Smooth muscle cell of the brain vasculature (primary cell): ENCODE measurements around the gene ZNF135.

ENCODE experiments used
- DNase-seq: peaks from one replicate; pipeline ENCODE4 v3.0.0-alpha.2; 2012; ENCODE audit warnings: low read depth, low spot score

The ZNF135 gene

DNA sequence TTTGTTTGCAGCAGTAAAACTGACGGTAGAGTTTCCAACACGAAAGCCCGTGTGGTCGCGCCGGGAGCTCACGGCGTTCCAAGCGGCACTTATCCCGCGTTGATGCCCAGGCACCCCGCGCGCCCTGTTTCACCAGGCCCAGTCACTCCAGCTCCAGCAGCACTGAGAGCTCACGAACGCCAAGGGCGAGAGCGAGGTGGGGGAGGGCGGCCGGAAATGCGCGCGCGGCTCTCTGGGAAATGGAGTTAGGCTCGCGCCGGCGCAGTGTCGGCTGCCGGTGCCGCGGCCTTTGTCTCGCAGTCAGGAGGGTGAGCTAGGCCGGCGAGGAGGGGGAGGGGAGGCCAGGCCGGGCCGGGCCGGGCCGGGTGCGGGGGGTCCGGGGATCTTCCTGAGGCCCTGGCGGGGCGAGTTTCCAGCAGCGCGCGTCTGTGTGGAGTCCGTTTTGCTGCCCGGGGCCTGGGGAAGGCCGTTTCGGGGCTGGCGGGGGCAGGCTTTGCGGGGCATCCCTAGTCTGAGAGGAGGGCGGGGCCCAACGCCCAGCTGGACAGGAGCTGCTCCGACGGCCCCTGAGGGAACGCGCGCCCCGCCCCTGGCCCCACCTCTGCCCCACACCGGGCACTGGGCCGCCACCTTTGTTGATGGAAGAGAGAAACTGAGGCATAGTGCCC lies at the start of gene ZNF135:
ZNF135 (plus strand) TSS at position 280 of the 668 bp plus-strand sequence. CDS start 721 bp downstream, outside the sequence.
- DNase-seq: peak; percentile 49

DNA sequence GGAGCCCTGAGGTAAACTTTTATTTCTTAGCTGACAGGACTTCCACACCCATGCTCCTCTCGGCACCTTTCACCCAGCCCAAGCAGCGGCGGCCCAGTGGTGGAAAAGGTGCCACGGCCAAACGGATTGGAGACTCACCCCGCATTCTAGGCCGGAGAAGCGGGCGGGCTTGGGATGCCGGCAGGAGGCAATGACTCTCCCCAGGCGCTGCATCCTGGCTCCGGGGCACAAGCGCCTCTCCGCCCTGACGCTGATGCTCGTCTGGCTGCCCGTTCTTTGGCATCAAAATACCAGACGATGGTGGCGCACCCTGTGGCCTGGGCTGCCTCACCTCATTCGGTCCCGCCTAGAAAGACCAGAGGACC lies 49.8 kb upstream of the ZNF135 start:
- DNase-seq: no peak

DNA sequence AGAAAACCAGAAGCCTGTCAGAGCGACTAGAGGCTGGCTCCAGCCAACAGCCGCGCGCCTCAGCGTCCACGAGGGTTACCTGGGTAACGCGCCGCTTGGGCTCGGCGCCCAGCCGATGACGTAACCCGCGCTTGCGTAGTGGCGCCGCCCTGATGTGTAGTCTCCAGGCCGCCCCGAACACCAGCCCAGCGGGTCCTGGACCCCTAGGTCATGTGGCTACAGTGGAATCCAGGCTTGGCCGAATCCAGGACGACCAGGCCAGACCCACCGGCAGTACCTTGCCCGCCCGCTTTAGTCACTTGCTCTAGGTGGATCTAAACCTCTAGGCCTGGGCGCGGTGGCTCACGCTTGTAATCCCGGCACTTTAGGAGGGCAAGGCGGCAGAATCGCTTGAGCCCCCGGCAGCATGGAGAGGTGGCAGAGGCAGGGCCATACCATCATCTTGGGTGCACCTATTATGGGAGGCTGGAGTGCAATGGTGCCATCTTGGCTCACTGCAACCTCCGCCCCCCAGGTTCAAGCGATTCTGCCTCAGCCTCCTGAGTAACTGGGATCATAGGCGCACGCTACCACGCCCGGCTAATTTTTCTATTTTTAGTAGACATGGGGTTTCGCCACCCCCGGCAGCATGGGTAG lies 49.3 kb upstream of the ZNF135 start:
- DNase-seq: peak; percentile 44

DNA sequence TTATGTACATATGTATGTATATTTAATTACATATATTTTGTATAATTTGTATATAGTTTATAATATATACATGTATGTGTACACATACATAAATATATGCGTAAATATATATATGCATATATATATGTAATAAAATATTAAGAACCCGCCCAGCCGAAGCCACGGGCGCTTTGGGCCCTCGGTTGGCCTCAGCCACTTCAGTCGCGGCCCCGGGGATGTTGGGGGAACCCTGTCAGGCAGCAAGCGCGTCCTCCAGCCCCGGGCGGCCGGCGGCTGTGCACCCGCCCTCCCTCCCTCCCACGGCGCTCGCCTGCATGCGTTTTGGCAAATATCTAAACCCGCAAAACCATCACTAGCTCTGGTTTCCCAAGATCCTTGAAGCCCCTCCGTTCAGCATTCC lies 48.6 kb upstream of the ZNF135 start:
- DNase-seq: no peak

DNA sequence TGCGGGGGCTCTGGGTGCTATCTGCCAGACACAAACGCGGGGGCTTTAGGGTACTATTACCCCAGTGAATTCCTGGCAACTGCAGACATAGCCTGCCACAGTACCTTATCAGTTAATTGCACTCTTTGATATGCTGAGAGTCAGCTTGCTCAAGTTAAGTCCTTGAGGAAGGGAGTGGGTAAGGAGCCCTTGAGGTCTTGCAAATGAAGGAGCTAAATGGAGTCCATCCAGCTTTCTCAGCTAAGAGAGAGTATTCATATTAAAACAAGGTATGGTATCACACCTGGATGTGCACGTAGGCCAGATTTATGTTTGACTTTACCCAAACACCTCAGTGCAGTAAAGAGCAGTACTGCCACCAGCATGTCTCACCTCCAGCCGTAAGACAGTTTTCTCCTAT lies 44.9 kb upstream of the ZNF135 start:
- no peak for DNase-seq

DNA sequence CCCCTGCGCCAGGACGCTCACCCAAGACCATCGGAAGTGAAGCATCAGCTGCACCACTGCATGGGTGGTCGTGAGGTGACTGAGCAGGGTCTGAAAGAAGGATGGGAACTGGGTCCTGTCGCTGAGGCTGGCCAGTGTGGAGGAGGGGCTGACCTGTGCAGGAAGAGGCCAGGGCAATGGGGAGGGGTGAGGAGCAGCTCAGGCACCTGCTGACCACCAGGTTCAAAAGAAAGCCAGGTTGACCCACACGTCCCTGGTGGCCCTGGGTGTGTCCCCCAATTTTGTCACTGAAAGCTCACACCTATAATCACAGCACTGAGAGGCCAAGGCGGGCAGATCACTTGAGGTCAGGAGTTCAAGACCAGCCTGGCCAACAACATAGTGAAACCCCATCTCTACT lies 39.0 kb upstream of the ZNF135 start:
- no peak for DNase-seq

DNA sequence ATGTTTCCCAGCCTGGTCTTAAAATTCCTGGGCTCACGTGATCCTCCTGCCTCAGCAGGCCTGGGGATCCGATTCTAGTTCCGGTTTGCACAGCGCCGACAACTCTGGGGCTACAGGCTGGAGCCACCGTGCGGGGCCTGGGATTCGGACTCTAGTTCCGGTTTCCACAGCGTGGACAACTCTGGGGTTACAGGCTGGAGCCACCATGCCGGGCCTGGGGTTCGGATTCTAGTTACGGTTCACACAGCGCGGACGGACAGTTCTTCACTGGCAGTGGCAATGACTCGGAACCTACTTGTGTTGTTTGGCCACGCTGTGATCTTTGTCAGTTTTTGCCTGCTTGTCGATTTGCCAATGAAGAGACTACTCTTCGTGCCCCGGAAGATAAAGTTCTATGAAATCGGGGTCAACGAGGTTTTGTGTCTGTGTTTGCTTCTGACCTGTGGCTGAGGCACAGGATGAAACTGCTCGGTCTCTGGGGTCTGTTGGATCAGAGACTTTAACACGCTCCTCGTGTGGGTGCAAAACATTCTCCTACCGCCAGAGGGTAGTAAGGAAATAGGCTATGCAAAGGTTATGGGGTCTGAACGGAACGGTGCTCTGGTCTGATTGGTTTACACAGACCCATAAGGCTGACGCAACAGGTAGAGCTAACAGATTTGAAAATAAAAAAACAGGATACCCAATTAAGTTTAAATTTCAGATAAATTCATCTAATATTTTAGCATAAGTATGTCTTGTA lies 37.4 kb upstream of the ZNF135 start:
- DNase-seq: no peak

DNA sequence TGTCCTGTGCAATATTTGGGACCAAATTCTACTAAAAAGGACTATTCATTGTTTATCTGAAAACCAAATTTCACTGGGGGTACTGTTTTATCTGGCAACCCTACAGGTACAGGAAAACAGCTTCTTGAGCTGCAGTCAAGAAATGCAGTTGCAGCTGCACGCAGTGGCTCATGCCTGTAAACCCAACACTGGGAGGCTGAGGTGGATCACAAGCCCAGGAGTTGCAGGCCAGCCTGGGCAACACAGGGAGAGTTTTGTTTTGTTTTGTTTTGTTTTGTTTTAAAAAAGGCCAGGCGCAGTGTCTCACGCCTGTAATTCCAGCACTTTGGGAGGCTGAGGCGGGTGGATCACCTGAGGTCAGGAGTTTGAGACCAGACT lies 36.8 kb upstream of the ZNF135 start:
- no peak for DNase-seq

DNA sequence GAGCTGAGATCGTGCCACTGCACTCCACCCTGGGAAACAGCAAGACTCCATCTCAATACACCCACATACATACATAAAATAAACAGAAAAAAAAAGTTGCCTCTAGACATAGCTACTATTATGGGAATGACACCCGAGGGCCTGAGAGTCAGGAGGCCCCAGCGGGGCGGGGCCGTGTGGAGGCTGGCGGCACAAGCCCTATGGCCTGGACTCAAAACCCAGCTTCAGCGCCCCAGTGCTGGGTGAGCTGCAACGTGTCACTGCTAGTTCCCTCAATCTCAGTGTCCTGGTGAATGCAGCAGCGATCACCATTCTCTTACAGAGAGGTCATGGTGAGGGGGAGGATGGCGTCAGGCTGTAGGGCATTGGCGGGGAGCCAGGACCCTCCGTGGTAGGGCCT lies 34.4 kb upstream of the ZNF135 start:
- DNase-seq: no peak

DNA sequence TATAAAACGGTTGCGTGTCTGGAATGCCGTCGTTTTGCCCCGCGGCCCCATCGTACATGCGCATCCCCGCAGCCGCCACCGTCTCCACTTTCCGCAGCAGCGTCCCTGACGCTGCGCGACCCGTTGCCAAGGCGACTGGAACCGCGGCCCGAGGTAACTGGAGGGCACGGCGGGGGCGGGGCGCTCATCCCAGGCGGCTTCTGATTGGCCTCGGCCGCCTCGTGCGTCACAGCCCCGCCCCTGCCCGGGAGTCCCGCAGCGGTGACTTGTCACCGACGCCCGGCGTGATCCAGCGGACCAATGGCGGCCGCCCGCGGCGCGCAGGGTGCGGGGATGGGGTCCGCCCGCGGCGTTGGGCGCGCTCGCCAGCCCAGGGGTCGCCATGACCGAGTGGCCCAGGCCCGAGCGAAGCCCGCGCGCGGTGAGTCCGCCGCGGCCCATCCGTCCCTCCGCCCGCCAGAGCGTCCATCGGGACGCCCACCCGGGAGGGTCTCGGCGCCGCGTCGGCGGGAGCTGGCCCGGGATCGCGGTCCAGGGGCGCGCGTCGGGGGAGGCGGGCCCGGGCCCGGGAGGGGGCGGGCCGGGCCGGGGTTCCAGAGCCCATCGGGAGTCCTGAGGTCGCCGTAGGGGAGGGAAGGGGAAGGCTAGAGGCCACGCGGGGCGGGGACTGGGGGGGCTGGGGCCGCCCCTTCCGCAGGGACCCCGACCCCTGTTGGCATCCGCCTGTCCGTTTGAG lies 25.2 kb upstream of the ZNF135 start, which contains the start of gene ZSCAN1:
ZSCAN1 (plus strand) TSS at position 285 of the 736 bp plus-strand sequence. CDS start 3,812 bp downstream, outside the sequence.
- DNase-seq: peak; percentile 9

DNA sequence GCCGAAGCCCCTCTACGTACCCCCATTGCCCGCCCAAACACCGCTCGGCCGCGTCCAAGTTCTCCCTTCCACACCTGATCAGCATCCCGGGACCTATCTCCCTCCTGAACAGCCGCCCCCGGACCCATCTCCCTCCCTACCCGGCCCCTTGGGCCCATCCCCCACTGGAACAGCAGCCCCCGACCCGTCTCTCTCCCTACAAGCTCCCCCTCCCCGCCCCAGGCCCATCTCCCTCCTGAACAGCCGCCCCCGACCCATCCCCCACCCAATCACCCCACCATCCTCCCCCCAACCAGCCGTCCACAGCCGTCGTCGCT lies 24.6 kb upstream of the ZNF135 start:
- no peak for DNase-seq

DNA sequence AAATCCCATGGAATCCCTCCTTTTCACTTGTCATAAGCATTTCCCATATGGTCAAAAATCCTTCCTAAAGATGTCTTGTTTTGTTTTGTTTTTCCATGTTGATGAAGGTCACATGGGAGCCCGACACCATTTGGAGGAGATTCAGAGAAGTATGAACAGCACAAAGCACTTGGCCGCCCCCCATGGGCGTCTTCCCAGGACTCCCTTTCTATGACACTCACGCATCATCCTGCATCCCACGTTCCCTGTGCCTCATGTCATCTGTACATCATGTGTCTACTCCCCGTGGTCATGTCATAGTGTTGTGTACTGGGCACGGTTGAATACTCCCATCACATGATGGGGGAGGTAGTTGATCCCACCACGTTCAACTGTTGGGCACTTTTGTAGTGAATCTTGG lies 23.2 kb upstream of the ZNF135 start:
- no peak for DNase-seq

DNA sequence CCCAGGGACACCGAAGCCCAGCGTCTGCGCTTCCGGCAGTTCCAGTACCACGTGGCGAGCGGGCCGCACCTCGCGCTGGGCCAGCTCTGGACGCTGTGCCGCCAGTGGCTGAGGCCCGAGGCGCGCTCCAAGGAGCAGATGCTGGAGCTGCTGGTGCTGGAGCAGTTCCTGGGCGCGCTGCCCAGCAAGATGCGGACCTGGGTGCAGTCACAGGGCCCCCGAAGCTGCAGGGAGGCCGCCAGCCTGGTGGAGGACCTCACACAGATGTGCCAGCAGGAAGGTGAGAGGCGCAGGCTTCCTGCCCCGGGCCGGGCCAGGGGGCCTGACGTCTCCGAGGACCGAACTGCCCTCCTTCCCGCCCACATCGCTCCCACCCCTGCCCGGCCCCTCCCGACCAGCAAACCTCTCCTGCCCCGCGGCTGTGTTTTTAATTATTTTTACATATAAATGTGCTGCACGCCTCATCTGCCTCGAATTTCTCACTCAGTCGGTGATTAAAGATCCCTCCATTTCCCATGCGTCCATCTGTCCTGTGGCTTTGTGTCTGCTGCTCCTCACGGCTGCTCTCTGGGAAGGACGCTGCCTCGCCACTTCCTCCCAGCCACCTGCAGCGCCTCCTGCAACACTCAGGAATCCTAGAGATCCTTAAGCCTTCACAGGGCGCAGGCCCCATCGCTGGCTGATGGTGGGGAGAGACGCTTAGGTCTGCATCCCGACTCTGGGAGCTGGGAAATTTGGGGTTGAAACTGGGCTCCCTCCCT lies 21.0 kb upstream of the ZNF135 start:
- no peak for DNase-seq

DNA sequence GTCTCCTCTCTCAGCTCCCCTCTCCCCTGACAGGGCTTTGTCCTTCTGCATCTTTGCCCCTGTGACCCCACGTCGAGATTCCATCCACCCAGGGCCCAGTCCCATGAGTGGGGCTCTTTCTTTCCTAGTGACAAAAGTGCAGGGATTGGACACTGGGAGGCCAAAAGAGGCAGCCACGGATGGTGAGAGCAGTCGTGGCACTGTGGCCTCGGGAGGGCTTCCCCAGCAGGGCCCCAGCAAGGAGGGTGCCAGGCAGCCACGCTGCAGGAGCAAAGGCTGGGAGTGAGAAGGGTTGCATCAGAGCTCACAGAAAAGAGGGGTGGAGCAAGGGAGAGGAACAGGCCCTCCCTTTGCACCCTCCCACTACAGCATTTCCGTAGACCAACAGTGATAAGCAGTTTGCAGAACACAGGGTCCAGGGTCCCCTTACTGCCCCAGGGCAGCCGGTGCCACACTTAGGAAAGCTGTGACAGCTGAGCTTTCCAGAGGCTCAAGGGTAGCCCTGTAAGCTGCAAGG lies 20.3 kb upstream of the ZNF135 start:
- no peak for DNase-seq

DNA sequence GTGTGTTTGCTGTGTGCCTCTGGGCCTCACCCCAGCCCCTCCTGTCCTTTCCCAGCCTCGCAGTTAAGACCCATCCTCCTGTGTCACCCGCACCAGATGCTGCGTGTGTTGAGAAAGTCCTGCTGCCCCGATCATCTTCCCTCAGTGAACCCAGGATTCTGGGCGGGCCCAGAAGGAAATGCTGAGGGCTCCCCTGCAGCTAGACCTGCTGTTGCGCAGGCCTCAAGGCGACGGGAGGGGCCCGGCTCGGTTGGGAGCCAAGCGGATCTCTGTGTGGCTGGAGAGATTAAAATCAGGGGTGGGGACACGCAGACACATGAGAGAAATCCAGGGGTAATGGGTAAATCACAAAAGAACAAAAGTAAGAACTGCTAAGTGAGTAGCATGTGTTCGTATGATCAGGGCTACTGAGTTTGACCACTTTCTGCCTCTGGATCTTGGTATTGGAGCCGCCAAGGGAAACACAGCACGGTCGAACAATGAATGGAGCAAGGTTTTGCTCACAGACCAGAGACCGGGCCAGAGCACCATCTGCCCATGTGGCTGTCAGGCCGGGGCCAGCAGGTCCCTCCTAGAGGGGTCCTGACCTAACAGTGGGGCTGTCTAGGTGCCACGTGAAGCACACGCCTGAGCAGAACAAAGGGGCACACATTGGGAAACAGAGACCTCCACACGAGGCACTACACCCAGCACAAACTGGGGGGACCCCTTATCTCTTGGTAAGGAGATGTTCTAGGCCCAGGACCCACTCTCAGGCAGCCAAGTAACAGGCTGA lies 18.1 kb upstream of the ZNF135 start:
- no peak for DNase-seq

DNA sequence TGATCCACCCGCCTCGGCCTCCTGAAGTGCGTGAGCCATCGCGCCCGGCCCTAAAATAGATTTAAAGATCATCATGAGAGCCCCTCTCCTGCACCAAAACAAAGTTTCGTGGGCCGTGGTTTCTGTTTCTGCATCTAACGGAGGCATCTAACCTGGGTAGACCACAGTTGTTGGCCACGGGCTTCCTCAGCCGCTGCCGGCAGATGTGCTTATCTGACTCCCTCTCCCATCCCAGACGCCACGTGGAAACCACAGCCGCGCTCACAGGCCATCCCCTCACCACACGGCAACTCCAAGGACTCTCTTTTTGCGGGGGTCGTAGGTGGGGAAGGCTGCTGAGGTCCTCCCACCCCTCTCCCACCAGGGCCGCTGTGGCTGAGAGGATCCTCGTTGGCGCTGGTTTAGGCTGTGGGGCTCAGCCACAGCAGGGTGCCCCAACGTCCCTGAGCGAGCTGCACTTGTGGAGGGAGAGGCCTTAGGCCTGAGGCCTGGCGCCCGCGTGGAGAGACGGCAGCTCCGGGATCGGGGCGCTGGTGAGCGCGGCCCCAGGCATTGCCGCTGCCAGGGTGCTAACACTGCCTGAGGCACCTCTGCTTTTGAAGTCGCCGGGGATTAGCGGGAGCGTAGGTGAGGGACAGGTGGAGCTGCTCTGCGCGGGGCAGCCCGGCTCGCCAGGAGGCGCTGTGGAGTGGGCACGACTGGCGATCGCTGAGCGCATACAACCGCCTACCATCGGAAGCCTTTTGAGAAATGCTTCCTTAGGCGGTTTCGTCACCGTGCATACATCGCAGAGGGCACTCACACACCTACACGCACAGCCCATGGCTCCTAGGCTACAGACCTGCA lies 16.4 kb upstream of the ZNF135 start:
- no peak for DNase-seq

DNA sequence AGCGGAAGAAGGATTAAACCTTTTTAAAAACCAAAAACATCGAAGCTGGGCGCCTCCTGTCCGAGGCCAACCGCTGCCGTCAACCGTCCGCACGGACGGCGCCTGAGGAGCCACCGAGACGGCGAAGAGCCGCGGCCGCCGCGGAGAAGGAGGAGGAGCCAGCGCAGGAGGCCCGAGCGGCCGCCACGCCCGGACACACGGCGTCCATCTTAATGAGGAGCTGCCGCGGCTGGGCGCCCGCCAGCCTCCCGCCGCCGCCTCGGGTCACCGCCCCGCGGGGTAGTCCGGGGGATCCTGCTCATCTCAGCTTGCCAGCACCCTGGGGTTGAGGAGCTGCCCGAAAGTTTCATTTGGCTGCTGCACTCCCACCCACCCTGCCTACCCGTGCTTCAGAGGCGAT lies 14.7 kb upstream of the ZNF135 start:
- no peak for DNase-seq

DNA sequence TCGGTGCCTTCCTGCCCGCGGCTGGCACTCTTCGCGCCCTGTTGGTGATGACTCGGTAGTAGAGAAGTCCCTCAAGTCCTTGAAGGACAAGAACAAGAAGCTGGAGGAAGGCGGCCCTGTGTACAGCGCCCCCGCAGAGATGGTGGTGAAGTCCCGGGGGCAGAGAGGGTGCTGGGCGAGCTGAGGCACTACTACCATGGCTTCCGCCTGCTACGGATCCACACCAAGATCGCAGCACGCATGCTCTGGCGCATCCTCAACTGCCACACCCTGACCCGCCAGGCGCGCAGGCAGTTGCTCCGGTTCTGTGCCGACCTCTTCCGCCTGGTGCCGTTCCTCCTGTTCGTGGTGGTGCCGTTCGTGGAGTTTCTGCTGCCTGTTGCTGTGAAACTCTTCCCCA lies 14.2 kb upstream of the ZNF135 start:
- no peak for DNase-seq

DNA sequence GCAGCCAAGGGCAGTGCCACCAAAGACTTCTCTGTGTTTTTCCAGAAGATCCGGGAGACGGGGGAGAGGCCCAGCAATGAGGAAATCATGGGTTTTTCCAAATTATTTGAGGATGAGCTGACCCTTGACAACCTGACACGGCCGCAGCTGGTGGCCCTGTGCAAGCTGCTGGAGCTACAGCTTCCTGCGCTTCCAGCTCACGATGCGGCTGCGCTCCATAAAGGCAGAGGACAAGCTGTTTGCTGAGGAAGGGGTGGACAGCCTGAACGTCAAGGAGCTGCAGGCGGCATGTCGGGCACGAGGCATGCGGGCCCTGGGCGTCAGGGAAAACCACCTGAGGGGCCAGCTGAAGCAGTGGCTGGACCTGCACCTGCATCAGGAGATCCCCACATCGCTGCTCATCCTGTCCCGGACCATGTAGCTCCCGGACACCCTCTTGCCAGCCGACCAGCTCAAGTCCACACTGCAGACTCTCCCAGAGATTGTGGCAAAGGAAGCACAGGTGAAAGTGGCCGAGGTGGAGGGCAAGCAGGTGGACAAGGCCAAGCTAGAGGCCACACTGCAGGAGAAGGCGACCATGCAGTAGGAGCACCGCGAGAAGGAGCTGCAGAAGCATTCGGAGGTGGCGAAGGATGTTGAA lies 13.6 kb upstream of the ZNF135 start:
- DNase-seq: no peak
